Measurements from ENCODE around the gene EVI5. TPM values are rescaled to one million over a fixed set of nuclear protein-coding genes. Genes with fewer than 3 reads are reported as not detected.

Gene EVI5
- polyA plus RNA-seq, 1 donor from 2014 or later = 8.5 TPM

DNA sequence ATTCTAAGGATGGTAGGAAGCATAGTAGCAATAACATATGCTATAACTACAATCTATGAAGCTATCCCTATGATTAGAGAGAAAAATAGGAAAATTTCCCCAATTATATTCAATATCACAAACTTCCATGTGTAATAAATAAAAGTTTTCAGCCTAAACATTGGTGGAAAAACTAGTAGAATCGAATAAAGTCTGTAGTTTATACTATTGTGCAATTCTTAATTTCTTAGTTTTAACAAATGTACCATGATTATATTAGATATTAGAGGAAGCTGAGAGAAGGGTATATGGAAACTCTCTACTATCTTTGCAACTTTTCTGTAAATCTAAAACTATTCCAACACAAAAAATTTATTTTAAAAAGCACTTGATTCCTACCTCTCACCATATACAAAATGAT lies 284.4 kb downstream of the EVI5 start:
- no peaks in the 10 kb centered on the region for H3K27me3 ChIP-seq (ENCODE audit: insufficient read depth, low read depth, low read length)
- H3K4me2 ChIP-seq (ENCODE audit: low read length) = no peak overlapping the region
- no peak overlapping the region for H3K9ac ChIP-seq (ENCODE audit: low read length)
- no peak overlapping the region for H2AFZ ChIP-seq (ENCODE audit: low read depth, low read length)
- no peak overlapping the region for H3K4me3 ChIP-seq (ENCODE audit: low read length)
- H3K79me2 ChIP-seq (replicated peaks; ENCODE audit: insufficient read depth, low read length) = no peaks in the 10 kb centered on the region
- H3F3A ChIP-seq (ENCODE audit: insufficient read depth, low read length, poor library complexity, severe bottlenecking) = no peaks in the 10 kb centered on the region
- TF ChIP-seq, protein P1, sequence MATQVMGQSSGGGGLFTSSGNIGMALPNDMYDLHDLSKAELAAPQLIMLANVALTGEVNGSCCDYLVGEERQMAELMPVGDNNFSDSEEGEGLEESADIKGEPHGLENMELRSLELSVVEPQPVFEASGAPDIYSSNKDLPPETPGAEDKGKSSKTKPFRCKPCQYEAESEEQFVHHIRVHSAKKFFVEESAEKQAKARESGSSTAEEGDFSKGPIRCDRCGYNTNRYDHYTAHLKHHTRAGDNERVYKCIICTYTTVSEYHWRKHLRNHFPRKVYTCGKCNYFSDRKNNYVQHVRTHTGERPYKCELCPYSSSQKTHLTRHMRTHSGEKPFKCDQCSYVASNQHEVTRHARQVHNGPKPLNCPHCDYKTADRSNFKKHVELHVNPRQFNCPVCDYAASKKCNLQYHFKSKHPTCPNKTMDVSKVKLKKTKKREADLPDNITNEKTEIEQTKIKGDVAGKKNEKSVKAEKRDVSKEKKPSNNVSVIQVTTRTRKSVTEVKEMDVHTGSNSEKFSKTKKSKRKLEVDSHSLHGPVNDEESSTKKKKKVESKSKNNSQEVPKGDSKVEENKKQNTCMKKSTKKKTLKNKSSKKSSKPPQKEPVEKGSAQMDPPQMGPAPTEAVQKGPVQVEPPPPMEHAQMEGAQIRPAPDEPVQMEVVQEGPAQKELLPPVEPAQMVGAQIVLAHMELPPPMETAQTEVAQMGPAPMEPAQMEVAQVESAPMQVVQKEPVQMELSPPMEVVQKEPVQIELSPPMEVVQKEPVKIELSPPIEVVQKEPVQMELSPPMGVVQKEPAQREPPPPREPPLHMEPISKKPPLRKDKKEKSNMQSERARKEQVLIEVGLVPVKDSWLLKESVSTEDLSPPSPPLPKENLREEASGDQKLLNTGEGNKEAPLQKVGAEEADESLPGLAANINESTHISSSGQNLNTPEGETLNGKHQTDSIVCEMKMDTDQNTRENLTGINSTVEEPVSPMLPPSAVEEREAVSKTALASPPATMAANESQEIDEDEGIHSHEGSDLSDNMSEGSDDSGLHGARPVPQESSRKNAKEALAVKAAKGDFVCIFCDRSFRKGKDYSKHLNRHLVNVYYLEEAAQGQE (IDR thresholded peaks at IDR 0.05; ENCODE audit: borderline replicate concordance) = no peak
- no peak for TF ChIP-seq TAF1 (IDR thresholded peaks at IDR 0.05; ENCODE audit: low read depth)
- TF ChIP-seq, protein P2, sequence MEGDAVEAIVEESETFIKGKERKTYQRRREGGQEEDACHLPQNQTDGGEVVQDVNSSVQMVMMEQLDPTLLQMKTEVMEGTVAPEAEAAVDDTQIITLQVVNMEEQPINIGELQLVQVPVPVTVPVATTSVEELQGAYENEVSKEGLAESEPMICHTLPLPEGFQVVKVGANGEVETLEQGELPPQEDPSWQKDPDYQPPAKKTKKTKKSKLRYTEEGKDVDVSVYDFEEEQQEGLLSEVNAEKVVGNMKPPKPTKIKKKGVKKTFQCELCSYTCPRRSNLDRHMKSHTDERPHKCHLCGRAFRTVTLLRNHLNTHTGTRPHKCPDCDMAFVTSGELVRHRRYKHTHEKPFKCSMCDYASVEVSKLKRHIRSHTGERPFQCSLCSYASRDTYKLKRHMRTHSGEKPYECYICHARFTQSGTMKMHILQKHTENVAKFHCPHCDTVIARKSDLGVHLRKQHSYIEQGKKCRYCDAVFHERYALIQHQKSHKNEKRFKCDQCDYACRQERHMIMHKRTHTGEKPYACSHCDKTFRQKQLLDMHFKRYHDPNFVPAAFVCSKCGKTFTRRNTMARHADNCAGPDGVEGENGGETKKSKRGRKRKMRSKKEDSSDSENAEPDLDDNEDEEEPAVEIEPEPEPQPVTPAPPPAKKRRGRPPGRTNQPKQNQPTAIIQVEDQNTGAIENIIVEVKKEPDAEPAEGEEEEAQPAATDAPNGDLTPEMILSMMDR (IDR thresholded peaks at IDR 0.05; ENCODE audit: poor library complexity, severe bottlenecking) = no peak
- no peak for TF ChIP-seq SMC3 (conservative IDR thresholded peaks at IDR 0.05; ENCODE audit: poor library complexity)
- no peak for TF ChIP-seq EZH2 (IDR thresholded peaks at IDR 0.05; ENCODE audit: borderline replicate concordance, insufficient read depth, low read length, poor library complexity, severe bottlenecking)
- no peak for TF ChIP-seq RAD21 (conservative IDR thresholded peaks at IDR 0.05)
- TF ChIP-seq MXI1 (conservative IDR thresholded peaks at IDR 0.05; ENCODE audit: poor library complexity, severe bottlenecking) = no peak
- no peak for TF ChIP-seq EP300 (conservative IDR thresholded peaks at IDR 0.05; ENCODE audit: poor library complexity, severe bottlenecking)
- no peak for TF ChIP-seq POLR2AphosphoS5 (IDR thresholded peaks at IDR 0.05)
- no peaks in the 10 kb centered on the region for H3K36me3 ChIP-seq (ENCODE audit: insufficient read depth, low read length)
- H3K9me2 ChIP-seq (ENCODE audit: insufficient read depth, low read length) = no peaks in the 10 kb centered on the region
- no peaks in the 10 kb centered on the region for H3K9me3 ChIP-seq (ENCODE audit: low read length)
- no peaks in the 10 kb centered on the region for H4K20me1 ChIP-seq (ENCODE audit: insufficient read depth)
- H3K27ac ChIP-seq (ENCODE audit: low read length) = no peak overlapping the region

DNA sequence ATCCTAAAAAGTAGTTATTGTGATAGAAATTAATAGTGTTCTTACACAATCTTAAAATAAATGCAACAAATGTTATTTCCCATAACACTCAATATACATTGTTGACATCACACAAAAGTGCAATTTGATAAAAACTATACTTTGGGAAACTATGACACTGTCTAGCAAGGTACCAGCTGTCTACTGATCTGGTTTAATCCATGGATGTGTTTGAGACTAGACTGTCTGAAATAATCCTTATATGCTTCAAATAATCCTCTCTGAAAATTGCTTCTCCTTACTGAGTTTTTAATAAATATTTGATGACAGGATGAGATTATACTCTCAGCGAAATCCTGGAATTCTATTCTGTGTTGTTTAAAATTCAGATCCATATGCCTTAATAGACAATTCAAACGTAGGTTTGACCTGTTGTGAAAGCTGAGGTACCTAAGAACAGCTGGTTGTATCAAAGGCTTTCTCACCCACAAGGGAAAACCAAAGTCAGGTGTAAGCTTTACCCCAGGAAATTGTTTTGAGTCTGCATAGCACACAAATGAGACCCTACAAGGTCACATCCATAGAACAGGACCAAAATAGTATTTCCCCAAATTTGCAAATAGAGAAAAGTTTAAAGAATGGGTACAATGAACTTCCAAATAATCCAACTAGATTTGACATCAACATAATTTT lies 289.4 kb downstream of the EVI5 start:
- no peak overlapping the region for H3K4me3 ChIP-seq (ENCODE audit: low read length)
- TF ChIP-seq RAD21 (conservative IDR thresholded peaks at IDR 0.05) = no peak
- TF ChIP-seq EP300 (conservative IDR thresholded peaks at IDR 0.05; ENCODE audit: poor library complexity, severe bottlenecking) = no peak
- no peak for TF ChIP-seq MXI1 (conservative IDR thresholded peaks at IDR 0.05; ENCODE audit: poor library complexity, severe bottlenecking)
- TF ChIP-seq, protein P2 (IDR thresholded peaks at IDR 0.05; ENCODE audit: poor library complexity, severe bottlenecking) = no peak
- TF ChIP-seq SMC3 (conservative IDR thresholded peaks at IDR 0.05; ENCODE audit: poor library complexity) = no peak
- TF ChIP-seq TAF1 (IDR thresholded peaks at IDR 0.05; ENCODE audit: low read depth) = no peak
- TF ChIP-seq EZH2 (IDR thresholded peaks at IDR 0.05; ENCODE audit: borderline replicate concordance, insufficient read depth, low read length, poor library complexity, severe bottlenecking) = no peak
- TF ChIP-seq, protein P1 (IDR thresholded peaks at IDR 0.05; ENCODE audit: borderline replicate concordance) = no peak
- no peak for TF ChIP-seq POLR2AphosphoS5 (IDR thresholded peaks at IDR 0.05)

More for the DNA sequence above, 289.4 kb downstream of the EVI5 start:
- H2AFZ ChIP-seq (ENCODE audit: low read depth, low read length) = no peak overlapping the region
- no peaks in the 10 kb centered on the region for H3F3A ChIP-seq (ENCODE audit: insufficient read depth, low read length, poor library complexity, severe bottlenecking)
- H3K9ac ChIP-seq (ENCODE audit: low read length) = no peak overlapping the region
- H3K9me2 ChIP-seq (ENCODE audit: insufficient read depth, low read length) = no peaks in the 10 kb centered on the region
- H3K79me2 ChIP-seq (replicated peaks; ENCODE audit: insufficient read depth, low read length) = no peaks in the 10 kb centered on the region
- no peaks in the 10 kb centered on the region for H3K36me3 ChIP-seq (ENCODE audit: insufficient read depth, low read length)
- H3K9me3 ChIP-seq (ENCODE audit: low read length) = no peaks in the 10 kb centered on the region
- H3K4me2 ChIP-seq (ENCODE audit: low read length) = no peak overlapping the region
- H3K27me3 ChIP-seq (ENCODE audit: insufficient read depth, low read depth, low read length) = peaks cover 9% of the 10 kb centered on the region
- no peaks in the 10 kb centered on the region for H4K20me1 ChIP-seq (ENCODE audit: insufficient read depth)
- no peak overlapping the region for H3K27ac ChIP-seq (ENCODE audit: low read length)
